Neural cell (in vitro differentiated cells): ENCODE results near the gene SLC15A2.

ENCODE experiments used
- EP300 ChIP-seq: fragments of 450-650 bp; conservative IDR thresholded peaks from 2 replicates; pipeline ENCODE4 v1.6.1; 2014; ENCODE audit warnings: antibody characterized with exemption, mild to moderate bottlenecking, moderate library complexity; ENCODE audit not compliant: poor library complexity, severe bottlenecking
- EZH2 ChIP-seq: fragments of 200-600, 300-800 bp; shearing (Covaris generic), sonication (generic); IDR thresholded peaks from 2 replicates; pipeline ENCODE4 v1.6.1; 2014; ENCODE audit warnings: antibody characterized with exemption, low read length, borderline replicate concordance, mild to moderate bottlenecking; ENCODE audit not compliant: insufficient read depth, poor library complexity, severe bottlenecking
- POLR2AphosphoS5 ChIP-seq: IDR thresholded peaks from 2 replicates; pipeline ENCODE4 v1.6.1; 2012
- RAD21 ChIP-seq: fragments of 450-650 bp; conservative IDR thresholded peaks from 2 replicates; pipeline ENCODE4 v1.6.1; 2014; ENCODE audit warnings: antibody characterized with exemption, mild to moderate bottlenecking, moderate library complexity
- SMC3 ChIP-seq: fragments of 450-650 bp; conservative IDR thresholded peaks from 2 replicates; pipeline ENCODE4 v1.6.1; 2014; ENCODE audit warnings: antibody characterized with exemption, mild to moderate bottlenecking, moderate library complexity; ENCODE audit not compliant: poor library complexity
- TAF1 ChIP-seq: IDR thresholded peaks from 2 replicates; pipeline ENCODE4 v1.6.1; 2012; ENCODE audit warnings: low read depth
- TF ChIP-seq, protein P1 (sequence below): fragments of 450-650 bp; IDR thresholded peaks from 2 replicates; pipeline ENCODE4 v1.5.1; 2014; ENCODE audit warnings: antibody characterized with exemption, mild to moderate bottlenecking, moderate library complexity; ENCODE audit not compliant: poor library complexity, severe bottlenecking
- TF ChIP-seq, protein P2 (sequence below): IDR thresholded peaks from 2 replicates; pipeline ENCODE4 v1.6.1; 2012; ENCODE audit warnings: borderline replicate concordance

DNA sequence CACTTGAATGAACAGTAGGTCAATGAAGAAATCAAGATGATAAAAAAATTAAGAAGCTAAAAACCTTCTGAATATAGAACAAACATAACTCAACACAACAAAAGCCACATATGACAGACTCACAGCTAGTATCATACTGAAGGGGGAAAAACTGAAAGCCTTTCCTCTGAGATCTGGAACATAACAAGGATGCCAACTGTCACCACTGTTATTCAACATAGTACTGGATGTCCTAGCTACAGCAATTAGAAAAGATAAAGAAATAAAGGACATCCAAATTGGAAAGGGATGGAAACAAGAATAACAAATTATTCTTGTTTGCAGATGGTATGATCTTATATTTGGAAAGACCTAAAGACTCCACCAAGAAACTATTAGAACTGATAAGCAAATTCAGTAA is 67.1 kb downstream of the SLC15A2 start:
- TF ChIP-seq, protein P1, sequence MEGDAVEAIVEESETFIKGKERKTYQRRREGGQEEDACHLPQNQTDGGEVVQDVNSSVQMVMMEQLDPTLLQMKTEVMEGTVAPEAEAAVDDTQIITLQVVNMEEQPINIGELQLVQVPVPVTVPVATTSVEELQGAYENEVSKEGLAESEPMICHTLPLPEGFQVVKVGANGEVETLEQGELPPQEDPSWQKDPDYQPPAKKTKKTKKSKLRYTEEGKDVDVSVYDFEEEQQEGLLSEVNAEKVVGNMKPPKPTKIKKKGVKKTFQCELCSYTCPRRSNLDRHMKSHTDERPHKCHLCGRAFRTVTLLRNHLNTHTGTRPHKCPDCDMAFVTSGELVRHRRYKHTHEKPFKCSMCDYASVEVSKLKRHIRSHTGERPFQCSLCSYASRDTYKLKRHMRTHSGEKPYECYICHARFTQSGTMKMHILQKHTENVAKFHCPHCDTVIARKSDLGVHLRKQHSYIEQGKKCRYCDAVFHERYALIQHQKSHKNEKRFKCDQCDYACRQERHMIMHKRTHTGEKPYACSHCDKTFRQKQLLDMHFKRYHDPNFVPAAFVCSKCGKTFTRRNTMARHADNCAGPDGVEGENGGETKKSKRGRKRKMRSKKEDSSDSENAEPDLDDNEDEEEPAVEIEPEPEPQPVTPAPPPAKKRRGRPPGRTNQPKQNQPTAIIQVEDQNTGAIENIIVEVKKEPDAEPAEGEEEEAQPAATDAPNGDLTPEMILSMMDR, result no peak
- TF ChIP-seq POLR2AphosphoS5, result no peak
- no peak for TF ChIP-seq EZH2
- no peak for TF ChIP-seq EP300
- no peak for TF ChIP-seq TAF1
- no peak for TF ChIP-seq RAD21
- no peak for TF ChIP-seq SMC3
- TF ChIP-seq, protein P2, sequence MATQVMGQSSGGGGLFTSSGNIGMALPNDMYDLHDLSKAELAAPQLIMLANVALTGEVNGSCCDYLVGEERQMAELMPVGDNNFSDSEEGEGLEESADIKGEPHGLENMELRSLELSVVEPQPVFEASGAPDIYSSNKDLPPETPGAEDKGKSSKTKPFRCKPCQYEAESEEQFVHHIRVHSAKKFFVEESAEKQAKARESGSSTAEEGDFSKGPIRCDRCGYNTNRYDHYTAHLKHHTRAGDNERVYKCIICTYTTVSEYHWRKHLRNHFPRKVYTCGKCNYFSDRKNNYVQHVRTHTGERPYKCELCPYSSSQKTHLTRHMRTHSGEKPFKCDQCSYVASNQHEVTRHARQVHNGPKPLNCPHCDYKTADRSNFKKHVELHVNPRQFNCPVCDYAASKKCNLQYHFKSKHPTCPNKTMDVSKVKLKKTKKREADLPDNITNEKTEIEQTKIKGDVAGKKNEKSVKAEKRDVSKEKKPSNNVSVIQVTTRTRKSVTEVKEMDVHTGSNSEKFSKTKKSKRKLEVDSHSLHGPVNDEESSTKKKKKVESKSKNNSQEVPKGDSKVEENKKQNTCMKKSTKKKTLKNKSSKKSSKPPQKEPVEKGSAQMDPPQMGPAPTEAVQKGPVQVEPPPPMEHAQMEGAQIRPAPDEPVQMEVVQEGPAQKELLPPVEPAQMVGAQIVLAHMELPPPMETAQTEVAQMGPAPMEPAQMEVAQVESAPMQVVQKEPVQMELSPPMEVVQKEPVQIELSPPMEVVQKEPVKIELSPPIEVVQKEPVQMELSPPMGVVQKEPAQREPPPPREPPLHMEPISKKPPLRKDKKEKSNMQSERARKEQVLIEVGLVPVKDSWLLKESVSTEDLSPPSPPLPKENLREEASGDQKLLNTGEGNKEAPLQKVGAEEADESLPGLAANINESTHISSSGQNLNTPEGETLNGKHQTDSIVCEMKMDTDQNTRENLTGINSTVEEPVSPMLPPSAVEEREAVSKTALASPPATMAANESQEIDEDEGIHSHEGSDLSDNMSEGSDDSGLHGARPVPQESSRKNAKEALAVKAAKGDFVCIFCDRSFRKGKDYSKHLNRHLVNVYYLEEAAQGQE, result no peak
